Endothelial cell of umbilical vein (primary cell): ENCODE data around the gene DIP2B. TPM values are rescaled to one million over a fixed set of nuclear protein-coding genes. Genes with fewer than 3 reads are reported as not detected.

ENCODE experiments used
- BruUV-seq: library from RNA; stranded (reverse); fragments of 400-500 nt; replicated peaks from 2 replicates; lab custom pipeline; 2021; lab: Mats Ljungman, UMichigan
- CTCF ChIA-PET: fragments of 300-600, 350-600 bp; sonication (Branson Sonifier 250); formaldehyde crosslinking; loops from one replicate; lab custom pipeline; 2021; ENCODE audit warnings: antibody characterized with exemption, inconsistent platforms; lab: Charles Lee
- POLR2A ChIA-PET: fragments of 300-600, 350-600 bp; sonication (Branson Sonifier 250); formaldehyde crosslinking; loops from one replicate; lab custom pipeline; 2021; ENCODE audit warnings: antibody characterized with exemption, inconsistent platforms; lab: Charles Lee
- DNase-seq: peaks from one replicate; pipeline ENCODE4 v3.0.0-alpha.2; 2011; ENCODE audit warnings: low read depth, low spot score
- FAIRE-seq: peaks from 2 replicates; lab custom pipeline; 2011; peaks lifted over from hg19 to GRCh38; lab: Jason Lieb, UNC
- H2AFZ ChIP-seq: 2 replicates; pipeline ENCODE4 v1.6.0; 2012; ENCODE audit warnings: low read depth, low read length, control low read depth, inconsistent platforms
- H3K27ac ChIP-seq: 2 replicates; pipeline ENCODE4 v1.5.1; 2011; ENCODE audit warnings: low read depth, mild to moderate bottlenecking, control low read depth, low read length, moderate library complexity; ENCODE audit not compliant: insufficient read depth
- H3K27me3 ChIP-seq, 2 experiments: 2 replicates each; pipeline versions ENCODE4 v1.6.0 to v1.6.1; 2011; ENCODE audit warnings: low read length in 2 of 2, mixed read lengths in 1 of 2; ENCODE audit not compliant: control insufficient read depth in 2 of 2, insufficient read depth in 2 of 2
- H3K36me3 ChIP-seq, 2 experiments: 2 replicates in 1 of 2; 3 replicates in 1 of 2; pipeline ENCODE4 v1.5.1; 2011; ENCODE audit warnings: low read length in 2 of 2, mild to moderate bottlenecking in 1 of 2, moderate library complexity in 1 of 2; ENCODE audit not compliant: control insufficient read depth in 2 of 2, insufficient read depth in 2 of 2; ENCODE audit errors: extremely low read depth in 1 of 2
- H3K4me1 ChIP-seq: 3 replicates; pipeline ENCODE4 v1.5.1; 2011; ENCODE audit warnings: mild to moderate bottlenecking, low read length; ENCODE audit not compliant: control insufficient read depth, insufficient read depth; ENCODE audit errors: extremely low read depth
- H3K4me2 ChIP-seq: 2 replicates; pipeline ENCODE4 v1.6.1; 2011; ENCODE audit warnings: low read length, control low read depth, mixed read lengths; ENCODE audit not compliant: insufficient read depth
- H3K4me3 ChIP-seq, 3 experiments: fragments of 200-600 bp in 1 of 3; sonication (generic), shearing (Covaris generic) in 1 of 3; replicated peaks in 1 of 3; 2 replicates each; pipeline ENCODE4 v1.5.1; 2011 to 2016; ENCODE audit warnings: control low read depth in 3 of 3, low read length in 3 of 3, mild to moderate bottlenecking in 2 of 3, inconsistent platforms in 1 of 3, low read depth in 1 of 3, moderate library complexity in 1 of 3; ENCODE audit not compliant: insufficient read depth in 1 of 3
- H3K79me2 ChIP-seq: 2 replicates; pipeline ENCODE4 v1.6.0; 2012; ENCODE audit warnings: low read length, inconsistent platforms; ENCODE audit not compliant: control insufficient read depth, insufficient read depth
- H3K9ac ChIP-seq: replicated peaks from 2 replicates; pipeline ENCODE3; 2011; ENCODE audit warnings: low read length, control low read depth; ENCODE audit not compliant: insufficient read depth; ENCODE audit errors: extremely low read depth
- H3K9me1 ChIP-seq: replicated peaks from 3 replicates; pipeline ENCODE4 v1.6.0; 2011; ENCODE audit warnings: mild to moderate bottlenecking, low read length; ENCODE audit not compliant: control insufficient read depth, insufficient read depth; ENCODE audit errors: extremely low read depth
- H3K9me3 ChIP-seq: replicated peaks from 2 replicates; pipeline ENCODE4 v1.5.1; 2012; ENCODE audit warnings: low read length, inconsistent platforms; ENCODE audit not compliant: control insufficient read depth, insufficient read depth
- H4K20me1 ChIP-seq: replicated peaks from 2 replicates; pipeline ENCODE3; 2011; ENCODE audit warnings: mild to moderate bottlenecking, low read length; ENCODE audit not compliant: control insufficient read depth, insufficient read depth; ENCODE audit errors: extremely low read depth
- EZH2 ChIP-seq: IDR thresholded peaks from 2 replicates; pipeline ENCODE4 v1.6.1; 2012; ENCODE audit warnings: borderline replicate concordance, low read depth, mild to moderate bottlenecking, moderate library complexity, low read length, inconsistent platforms; ENCODE audit not compliant: severe bottlenecking
- FOS ChIP-seq: IDR thresholded peaks from 2 replicates; pipeline ENCODE4 v1.6.1; 2011; ENCODE audit warnings: mild to moderate bottlenecking, low read length, moderate library complexity, borderline replicate concordance; ENCODE audit not compliant: insufficient read depth
- GATA2 ChIP-seq: IDR thresholded peaks from 2 replicates; pipeline ENCODE4 v1.7.0; 2011; ENCODE audit warnings: low read depth, mild to moderate bottlenecking, moderate library complexity, mixed read lengths, low read length; ENCODE audit not compliant: insufficient read length, insufficient read depth
- JUN ChIP-seq: IDR thresholded peaks from 2 replicates; pipeline ENCODE4 v1.6.1; 2011; ENCODE audit warnings: borderline replicate concordance, low read depth; ENCODE audit not compliant: insufficient read length, insufficient read depth
- MYC ChIP-seq: IDR thresholded peaks from one replicate; pipeline ENCODE4 v1.6.1; 2011; ENCODE audit warnings: mild to moderate bottlenecking, low read depth, low read length
- POLR2A ChIP-seq: IDR thresholded peaks from 2 replicates; pipeline ENCODE4 v1.6.1; 2012; ENCODE audit warnings: low read depth, mild to moderate bottlenecking, control low read depth, low read length
- POLR2AphosphoS5 ChIP-seq: IDR thresholded peaks from 2 replicates; pipeline ENCODE4 v1.6.1; 2012; ENCODE audit warnings: low read depth, mild to moderate bottlenecking, control low read depth, low read length, moderate library complexity; ENCODE audit not compliant: insufficient read depth
- dilution Hi-C: fragments of 300-500 bp; cut with MboI; formaldehyde crosslinking; loops from one replicate; pipeline ENCODE4 v1.15.0; 2019; ENCODE audit warnings: low sequenced_read_pairs; ENCODE audit not compliant: extremely low pct_ligation_motif_present
- intact Hi-C: fragments of 100-400 bp; cut with micrococcal nuclease; formaldehyde crosslinking; loops from one replicate; pipeline ENCODE4 v1.10.0; 2022
- polyA plus RNA-seq, 4 experiments: library from polyadenylated mRNA; depleted of rRNA in 3 of 4; stranded (reverse) in 3 of 4; unstranded in 1 of 4; fragments of >200 nt; gene quantifications; 2 replicates each; pipeline versions ENCODE4 v1.2.1 to v1.2.3, GENCODE V29; 2011 to 2012; ENCODE audit warnings: missing spikeins in 1 of 4
- total RNA-seq: library from RNA; stranded (reverse); gene quantifications from 2 replicates; pipeline ENCODE4 v1.2.3, GENCODE V29; 2021
- TF ChIP-seq, protein P1 (sequence below): IDR thresholded peaks from 2 replicates; pipeline ENCODE4 v1.6.1; 2011; ENCODE audit not compliant: insufficient read depth, insufficient read length
- TF ChIP-seq, protein P2 (sequence below), 2 donors: IDR thresholded peaks; 1 replicate in 1 of 2; 2 replicates in 1 of 2; pipeline ENCODE4 v1.5.1; 2011; ENCODE audit warnings: low read length in 2 of 2, mild to moderate bottlenecking in 2 of 2, moderate library complexity in 2 of 2, control low read depth in 1 of 2, inconsistent platforms in 1 of 2, low read depth in 1 of 2; ENCODE audit not compliant: insufficient read depth in 1 of 2; ENCODE audit errors: extremely low read depth in 1 of 2

Gene DIP2B
- total and polyA plus RNA-seq, 2 donors (not counting 3 experiments of a cell fraction or from before 2014, with no cell fraction given): 14.5 to 28.0 TPM

DNA sequence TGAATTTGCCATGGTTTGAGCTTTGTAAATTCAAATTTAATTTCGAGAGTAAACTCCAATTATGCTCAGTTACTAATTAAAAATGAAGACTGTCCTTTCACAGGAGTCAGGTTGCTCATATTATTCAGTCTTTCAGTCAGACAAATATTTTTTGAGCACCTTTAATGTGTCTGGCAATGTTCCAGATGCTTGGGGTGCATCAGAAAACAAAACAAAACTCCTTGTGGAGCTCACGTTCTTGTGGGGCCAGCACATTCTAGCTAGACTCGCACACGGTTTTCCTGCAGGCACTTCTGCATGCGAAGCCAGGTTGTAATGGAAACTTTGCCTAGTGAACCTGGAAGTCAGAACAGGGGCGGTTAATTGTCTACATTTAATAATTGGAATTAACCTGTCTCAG lies 195.2 kb downstream of the DIP2B start:
- ChIA-PET POLR2A (no interaction called here), CTCF (interaction anchor here (0.6 to 2.2 kb wide), 6 partner anchors 9 to 253 kb away, joined by 3 to 9 read pairs (median 3); partner anchors contain the start of gene DIP2B)
- dilution Hi-C loops: no loop called here
- Histone ChIP-seq H2AFZ (no peak overlapping the region), H3K27me3 (no peaks in the 10 kb centered on the region), H3K9ac (no peak overlapping the region), H4K20me1 (no peaks in the 10 kb centered on the region), H3K9me1 (no peaks in the 10 kb centered on the region), H3K27ac (no peak overlapping the region), H3K4me2 (no peak overlapping the region), H3K4me3 (no peak overlapping the region), H3K36me3 (peaks cover 8 to 23% of the 10 kb centered on the region in 2 experiments), H3K9me3 (no peaks in the 10 kb centered on the region), H3K4me1 (no peaks in the 10 kb centered on the region), H3K79me2 (no peaks in the 10 kb centered on the region)
- FAIRE-seq (no peak), DNase-seq (no peak)
- intact Hi-C loops: no loop called here
- BruUV-seq: no TSS peak
- TF ChIP-seq MYC (no peak), EZH2 (no peak), GATA2 (no peak), JUN (no peak), POLR2A (no peak), POLR2AphosphoS5 (no peak), FOS (no peak)
- TF ChIP-seq, protein P1, sequence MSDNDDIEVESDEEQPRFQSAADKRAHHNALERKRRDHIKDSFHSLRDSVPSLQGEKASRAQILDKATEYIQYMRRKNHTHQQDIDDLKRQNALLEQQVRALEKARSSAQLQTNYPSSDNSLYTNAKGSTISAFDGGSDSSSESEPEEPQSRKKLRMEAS: no peak
- TF ChIP-seq, protein P2, sequence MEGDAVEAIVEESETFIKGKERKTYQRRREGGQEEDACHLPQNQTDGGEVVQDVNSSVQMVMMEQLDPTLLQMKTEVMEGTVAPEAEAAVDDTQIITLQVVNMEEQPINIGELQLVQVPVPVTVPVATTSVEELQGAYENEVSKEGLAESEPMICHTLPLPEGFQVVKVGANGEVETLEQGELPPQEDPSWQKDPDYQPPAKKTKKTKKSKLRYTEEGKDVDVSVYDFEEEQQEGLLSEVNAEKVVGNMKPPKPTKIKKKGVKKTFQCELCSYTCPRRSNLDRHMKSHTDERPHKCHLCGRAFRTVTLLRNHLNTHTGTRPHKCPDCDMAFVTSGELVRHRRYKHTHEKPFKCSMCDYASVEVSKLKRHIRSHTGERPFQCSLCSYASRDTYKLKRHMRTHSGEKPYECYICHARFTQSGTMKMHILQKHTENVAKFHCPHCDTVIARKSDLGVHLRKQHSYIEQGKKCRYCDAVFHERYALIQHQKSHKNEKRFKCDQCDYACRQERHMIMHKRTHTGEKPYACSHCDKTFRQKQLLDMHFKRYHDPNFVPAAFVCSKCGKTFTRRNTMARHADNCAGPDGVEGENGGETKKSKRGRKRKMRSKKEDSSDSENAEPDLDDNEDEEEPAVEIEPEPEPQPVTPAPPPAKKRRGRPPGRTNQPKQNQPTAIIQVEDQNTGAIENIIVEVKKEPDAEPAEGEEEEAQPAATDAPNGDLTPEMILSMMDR (IDR thresholded peaks at IDR 0.05; ENCODE audit: extremely low read depth in 1 of 2, insufficient read depth in 1 of 2, low read depth in 1 of 2, low read length in 2 of 2): no peak
